CD4-positive, alpha-beta T cell (primary cell): ENCODE data around the gene BMP10. TPM values are rescaled to one million over a fixed set of nuclear protein-coding genes. Genes with fewer than 3 reads are reported as not detected.

Source experiments
- ATAC-seq: fragments of 200-7000 bp; cut with Tn5 transposase; one replicate; pipeline ENCODE4 v1.10.0; 2022; ENCODE audit warnings: mild to moderate bottlenecking; ENCODE audit not compliant: poor library complexity
- CTCF ChIA-PET: fragments of 350-600 bp; sonication (Branson Sonifier 250); formaldehyde crosslinking; loops from one replicate; lab custom pipeline; 2021; ENCODE audit warnings: antibody characterized with exemption, inconsistent platforms; lab: Charles Lee
- POLR2A ChIA-PET: fragments of 350-600 bp; sonication (Branson Sonifier 250); formaldehyde crosslinking; loops from one replicate; lab custom pipeline; 2021; ENCODE audit warnings: antibody characterized with exemption, inconsistent platforms; lab: Charles Lee
- DNase-seq, 14 experiments: peaks; one replicate each; pipeline ENCODE4 v3.0.0-alpha.2; 2013 to 2020; ENCODE audit warnings: mixed read lengths in 2 of 14
- H3K27ac ChIP-seq, 2 donors: one replicate each; pipeline versions ENCODE4 v1.5.1 to v1.7.0; 2013; ENCODE audit warnings: low read length in 2 of 2, low read depth in 1 of 2, mild to moderate bottlenecking in 1 of 2
- H3K27me3 ChIP-seq, 2 experiments: 1 replicate in 1 of 2; 2 replicates in 1 of 2; pipeline versions ENCODE4 v1.6.1 to v1.7.0; 2013; ENCODE audit warnings: low read length in 2 of 2, control low read depth in 1 of 2, mild to moderate bottlenecking in 1 of 2, moderate library complexity in 1 of 2; ENCODE audit not compliant: insufficient read depth in 2 of 2, control insufficient read depth in 1 of 2
- H3K36me3 ChIP-seq: one replicate; pipeline ENCODE4 v1.6.1; 2013; ENCODE audit warnings: low read length, control low read depth; ENCODE audit not compliant: insufficient read depth
- H3K4me1 ChIP-seq: one replicate; pipeline ENCODE4 v1.6.1; 2013; ENCODE audit warnings: low read length, control low read depth; ENCODE audit not compliant: insufficient read depth
- H3K4me3 ChIP-seq: one replicate; pipeline ENCODE4 v1.5.1; 2013; ENCODE audit warnings: mild to moderate bottlenecking, low read length, moderate library complexity
- H3K9me3 ChIP-seq, 2 experiments: 1 replicate in 1 of 2; 2 replicates in 1 of 2; pipeline versions ENCODE4 v1.6.1 to v1.7.0; 2013; ENCODE audit warnings: low read length in 2 of 2, mild to moderate bottlenecking in 2 of 2, control low read depth in 1 of 2, moderate library complexity in 1 of 2; ENCODE audit not compliant: control insufficient read depth in 1 of 2, insufficient read depth in 1 of 2
- H3K27ac Mint-ChIP-seq: one replicate; pipeline ENCODE4 v1.8.0; 2020; ENCODE audit warnings: mixed read lengths
- H3K27me3 Mint-ChIP-seq: one replicate; pipeline ENCODE4 v1.8.0; 2021; ENCODE audit warnings: mixed read lengths
- H3K36me3 Mint-ChIP-seq: one replicate; pipeline ENCODE4 v1.8.0; 2021; ENCODE audit warnings: low read depth, mixed read lengths
- H3K4me1 Mint-ChIP-seq: one replicate; pipeline ENCODE4 v1.8.0; 2021; ENCODE audit warnings: low read depth, mixed read lengths
- H3K4me3 Mint-ChIP-seq: one replicate; pipeline ENCODE4 v1.8.0; 2020; ENCODE audit warnings: mild to moderate bottlenecking, mixed read lengths
- H3K9me3 Mint-ChIP-seq: one replicate; pipeline ENCODE4 v1.8.0; 2020; ENCODE audit warnings: mixed read lengths
- CTCF ChIP-seq: fragments of 200-600 bp; IDR thresholded peaks from one replicate; pipeline ENCODE4 v1.8.0; 2022; ENCODE audit warnings: antibody characterized with exemption, mild to moderate bottlenecking
- intact Hi-C, 2 experiments: fragments of 100-400 bp; cut with DNase I in 1 of 2; cut with micrococcal nuclease in 1 of 2; formaldehyde crosslinking; loops; one replicate each; pipeline versions ENCODE4 v1.15.1 to v1.9.0; 2023 to 2025; cut with DNase I, micrococcal nuclease
- total RNA-seq, 174 experiments: library from RNA in 2 of 174; stranded (reverse) in 2 of 174; gene quantifications; one replicate each; pipeline ENCODE4 v1.2.3 and lab custom pipeline; 2021 to 2026

The BMP10 gene
- total RNA-seq, 2 experiments from 2014 or later, result not detected

- Mint-ChIP-seq H3K36me3 (no peaks in the 10 kb centered on the region), H3K4me1 (peaks cover 36% of the 10 kb centered on the region), H3K27ac (peak overlapping the region; percentile 64), H3K4me3 (peak overlapping the region; percentile 39), H3K9me3 (no peaks in the 10 kb centered on the region), H3K27me3 (no peaks in the 10 kb centered on the region)
- Histone ChIP-seq H3K27ac (peak overlapping the region; percentile 41 to 62), H3K27me3 (no peaks in the 10 kb centered on the region), H3K9me3 (no peaks in the 10 kb centered on the region), H3K4me1 (peaks cover 59% of the 10 kb centered on the region), H3K4me3 (peak overlapping the region; percentile 1), H3K36me3 (no peaks in the 10 kb centered on the region)
- POLR2A ChIA-PET, result interaction anchor here (0.6 to 3.2 kb wide), 26 partner anchors 12 to 445 kb away, joined by 3 to 27 read pairs (median 6); partner anchors contain the start of genes APLF, ARHGAP25 and FBXO48
- intact Hi-C loops, result loop anchor here (1.0 to 5.0 kb wide), 5 partner anchors 70 to 445 kb away; no protein-coding TSS in a partner anchor
- DNase-seq (peak; percentile 63 to 96 (median 80)), ATAC-seq (peak; percentile 98)
- TF ChIP-seq CTCF, result no peak
- CTCF ChIA-PET, result interaction anchor here (1.0 to 3.2 kb wide), 11 partner anchors 17 to 467 kb away, joined by 3 to 16 read pairs (median 7); no protein-coding TSS in a partner anchor
These were observed 37.3 kb upstream of the BMP10 start for GRCh38 chr2:68908392-68908970.

GRCh38 chr2:68907920-68908253, 36.7 kb upstream of the BMP10 start:
- CTCF ChIA-PET, result interaction anchor here (1.0 to 3.2 kb wide), 11 partner anchors 18 to 466 kb away, joined by 3 to 16 read pairs (median 7); no protein-coding TSS in a partner anchor
- Histone ChIP-seq H3K4me1 (peaks cover 53% of the 10 kb centered on the region), H3K27me3 (no peaks in the 10 kb centered on the region), H3K4me3 (no peak overlapping the region), H3K9me3 (no peaks in the 10 kb centered on the region), H3K36me3 (no peaks in the 10 kb centered on the region), H3K27ac (peak overlapping the region; percentile 41 to 62)
- intact Hi-C loops, result loop anchor here (1.0 to 5.0 kb wide), 5 partner anchors 69 to 445 kb away; no protein-coding TSS in a partner anchor
- Mint-ChIP-seq H3K27me3 (no peaks in the 10 kb centered on the region), H3K36me3 (no peaks in the 10 kb centered on the region), H3K4me1 (peaks cover 36% of the 10 kb centered on the region), H3K4me3 (no peak overlapping the region), H3K9me3 (no peaks in the 10 kb centered on the region), H3K27ac (peak overlapping the region; percentile 64)
- ATAC-seq, result no peak
- DNase-seq, result no peak
- POLR2A ChIA-PET, result interaction anchor here (0.6 to 3.2 kb wide), 26 partner anchors 12 to 444 kb away, joined by 3 to 27 read pairs (median 6); partner anchors contain the start of genes APLF, ARHGAP25 and FBXO48
- no peak for TF ChIP-seq CTCF

GRCh38 chr2:68907232-68907919, 36.2 kb upstream of the BMP10 start:
- Mint-ChIP-seq H3K27me3 (no peaks in the 10 kb centered on the region), H3K4me1 (peaks cover 36% of the 10 kb centered on the region), H3K27ac (peak overlapping the region; percentile 64), H3K36me3 (no peaks in the 10 kb centered on the region), H3K9me3 (no peaks in the 10 kb centered on the region), H3K4me3 (peak overlapping the region; percentile 11)
- H3K27me3 ChIP-seq, result no peaks in the 10 kb centered on the region
- no peak for TF ChIP-seq CTCF
- DNase-seq, result peak in 1 of 14 experiments; percentile 21
- intact Hi-C loops, result loop anchor here in 1 of 2 experiments (5.0 kb wide), 1 partner anchor 170 kb away; no protein-coding TSS in a partner anchor
- H3K4me3 ChIP-seq, result no peak overlapping the region
- peaks cover 48% of the 10 kb centered on the region for H3K4me1 ChIP-seq
- ATAC-seq, result no peak
- H3K27ac ChIP-seq, result peak overlapping the region; percentile 41 to 62
- H3K9me3 ChIP-seq, result no peaks in the 10 kb centered on the region
- ChIA-PET CTCF (interaction anchor here (1.0 to 3.2 kb wide), 13 partner anchors 10 to 466 kb away, joined by 3 to 16 read pairs (median 4); no protein-coding TSS in a partner anchor), POLR2A (interaction anchor here (1.0 to 3.2 kb wide), 23 partner anchors 11 to 444 kb away, joined by 3 to 27 read pairs (median 6); partner anchors contain the start of genes APLF, ARHGAP25 and FBXO48)
- H3K36me3 ChIP-seq, result no peaks in the 10 kb centered on the region
